Measurements from ENCODE around the gene ACTR5.

DNA sequence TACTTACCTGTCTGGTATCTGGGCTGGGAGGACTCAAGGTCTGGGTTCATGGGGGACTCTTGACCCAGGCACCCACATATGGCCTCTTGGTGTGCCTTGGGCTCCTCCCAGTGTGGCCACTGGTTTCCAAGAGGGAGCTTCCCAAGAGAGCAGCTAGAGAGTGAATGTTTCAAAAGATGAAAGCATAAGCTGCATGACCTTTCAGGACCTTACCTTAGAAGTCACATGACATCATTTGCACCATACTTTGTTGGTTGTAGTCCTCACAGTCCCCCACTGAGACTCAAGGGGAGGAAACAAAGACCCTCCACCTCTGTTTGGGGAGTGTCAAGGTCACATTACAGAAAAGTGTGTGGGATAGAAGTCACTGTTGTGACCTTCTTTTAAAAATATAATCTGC is 13.9 kb downstream of the ACTR5 start:
- TF ChIP-seq CTCF (IDR thresholded peaks at IDR 0.05) (no peak), FOXJ3 (CRISPR knock-in tag; IDR thresholded peaks at IDR 0.05) (no peak), REST (IDR thresholded peaks at IDR 0.05; ENCODE audit: low read depth, low read length) (no peak), JUND (IDR thresholded peaks at IDR 0.05) (no peak), TCF12 (IDR thresholded peaks at IDR 0.05) (no peak)

Data from SK-N-SH (cell line).